T-helper 2 cell (primary cell): ENCODE data around the gene TULP4.
"Not testable (repeated sequence)": the region's sequence is repeated elsewhere in the genome, so short reads cannot be mapped to it uniquely, and the experiment has no call there.

Experiments used
- DNase-seq, 5 experiments: peaks; one replicate each; pipeline versions ENCODE4 v3.0.0 to v3.0.0-alpha.2; 2012 to 2022

Gene TULP4

GRCh38 chr6:158536891-158537798, 224.9 kb downstream of the TULP4 start:
- peak in 1 of 5 experiments; percentile 21 for DNase-seq

DNA sequence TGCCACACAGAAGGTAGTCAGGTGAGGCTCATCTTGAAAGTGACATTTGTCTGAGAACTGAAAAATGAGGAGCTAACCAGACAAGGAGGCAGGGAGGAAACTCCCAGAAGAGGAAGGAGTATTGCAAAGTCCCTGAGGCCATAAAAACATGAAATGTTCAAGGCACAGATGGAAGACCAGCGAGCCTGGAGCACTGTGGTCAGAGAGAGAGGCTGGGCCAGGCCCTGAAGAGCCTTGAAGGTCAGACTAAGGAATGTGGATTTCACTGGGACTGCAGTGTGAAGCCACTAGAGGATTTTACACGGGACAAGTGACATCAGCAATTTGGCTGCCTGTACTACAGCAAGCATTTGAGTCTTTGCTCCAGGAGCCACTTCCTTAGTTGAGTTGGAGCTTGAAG, 226.5 kb downstream of the TULP4 start:
- DNase-seq = no peak

- DNase-seq = no peak
Measured at GRCh38 chr6:158539413-158539812, 227.1 kb downstream of the TULP4 start.

GRCh38 chr6:158539881-158540280, 227.6 kb downstream of the TULP4 start:
- no peak for DNase-seq

- DNase-seq = no peak
Measured at GRCh38 chr6:158543606-158544185, 231.4 kb downstream of the TULP4 start.

DNA sequence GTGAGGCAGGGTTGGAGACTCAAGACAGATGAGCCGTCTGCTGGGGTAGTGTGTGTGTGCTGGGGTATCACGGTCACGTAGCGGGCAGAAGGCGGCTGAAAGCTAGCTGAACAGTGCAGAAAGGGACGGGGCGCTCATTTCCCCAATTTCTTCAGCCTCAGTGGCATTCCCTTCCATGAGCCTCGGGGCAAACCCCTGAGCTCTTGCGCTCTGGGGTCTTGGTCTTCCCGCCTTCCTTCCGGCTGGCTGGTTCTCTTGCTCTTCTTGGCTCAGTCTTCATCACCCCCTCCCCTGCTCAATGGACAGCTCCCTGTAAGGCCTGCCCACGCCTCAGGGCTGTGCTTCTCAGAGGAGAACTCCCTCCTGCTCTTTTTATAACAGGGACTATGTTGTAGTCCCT, 232.2 kb downstream of the TULP4 start:
- no peak for DNase-seq

DNA sequence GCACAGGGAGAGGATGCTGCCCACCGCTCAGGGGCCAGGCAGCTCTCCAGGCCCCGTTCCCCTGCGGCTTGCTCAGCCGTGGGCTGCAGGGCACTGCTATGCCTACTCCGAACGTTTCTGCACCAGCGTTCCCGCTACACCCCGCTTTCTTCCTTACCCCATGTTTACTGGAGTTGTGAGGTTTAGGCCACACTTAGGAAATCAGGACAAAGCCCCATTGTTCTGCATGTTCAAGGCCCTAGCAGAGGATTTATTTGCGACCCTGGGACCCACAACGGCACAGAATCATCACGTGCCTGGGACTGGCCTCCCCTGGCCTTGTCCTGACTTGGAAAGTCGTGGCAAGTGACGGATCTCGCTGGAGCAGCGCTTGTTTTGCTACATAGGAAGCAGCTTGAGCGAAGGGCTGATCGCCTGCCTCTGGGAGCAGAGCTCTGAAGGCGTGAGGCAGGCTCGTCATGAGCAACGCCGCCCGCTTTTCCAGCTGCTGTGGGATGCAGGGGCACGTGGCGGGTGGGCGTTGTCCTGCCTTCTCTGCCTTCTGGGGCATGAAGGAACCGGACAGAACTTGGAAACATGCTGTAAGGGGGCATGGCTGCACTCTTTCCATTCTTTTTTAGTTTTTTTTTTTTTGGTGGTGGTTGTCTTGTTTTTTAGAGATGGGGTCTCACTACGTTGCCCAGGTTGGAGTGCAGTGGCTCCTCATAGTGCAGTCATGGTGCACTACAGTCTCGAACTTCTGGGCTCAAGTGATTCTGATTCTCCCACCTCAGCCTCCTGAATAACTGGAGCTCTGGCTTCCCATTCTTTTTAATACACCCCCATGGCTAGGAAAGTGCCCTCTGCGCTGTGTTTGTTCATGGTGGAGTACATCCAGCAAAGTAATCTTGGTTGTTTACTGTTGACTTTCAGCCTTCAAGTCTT, 233.0 kb downstream of the TULP4 start:
- no peak for DNase-seq

- DNase-seq = no peak
Measured at GRCh38 chr6:158548418-158549161, 236.3 kb downstream of the TULP4 start.

- DNase-seq = no peak
Measured at GRCh38 chr6:158552055-158552795, 240.0 kb downstream of the TULP4 start.

DNA sequence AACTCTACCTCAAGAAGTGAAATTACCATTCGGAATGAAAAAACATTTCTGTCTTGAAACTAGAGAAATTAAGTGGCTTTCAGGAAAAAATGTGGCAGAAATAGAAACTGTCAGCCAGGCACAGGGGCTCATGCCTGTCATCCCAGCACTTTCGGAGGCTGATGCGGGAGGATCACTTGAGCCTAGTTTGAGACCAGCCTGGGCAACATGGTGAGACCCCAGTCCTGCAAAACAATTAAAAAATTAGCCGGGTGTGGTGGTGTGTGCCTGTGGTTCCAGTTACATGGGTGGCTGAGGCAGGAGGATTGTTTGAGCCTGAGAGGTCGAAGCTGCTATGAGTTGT, 240.5 kb downstream of the TULP4 start:
- no peak for DNase-seq

DNA sequence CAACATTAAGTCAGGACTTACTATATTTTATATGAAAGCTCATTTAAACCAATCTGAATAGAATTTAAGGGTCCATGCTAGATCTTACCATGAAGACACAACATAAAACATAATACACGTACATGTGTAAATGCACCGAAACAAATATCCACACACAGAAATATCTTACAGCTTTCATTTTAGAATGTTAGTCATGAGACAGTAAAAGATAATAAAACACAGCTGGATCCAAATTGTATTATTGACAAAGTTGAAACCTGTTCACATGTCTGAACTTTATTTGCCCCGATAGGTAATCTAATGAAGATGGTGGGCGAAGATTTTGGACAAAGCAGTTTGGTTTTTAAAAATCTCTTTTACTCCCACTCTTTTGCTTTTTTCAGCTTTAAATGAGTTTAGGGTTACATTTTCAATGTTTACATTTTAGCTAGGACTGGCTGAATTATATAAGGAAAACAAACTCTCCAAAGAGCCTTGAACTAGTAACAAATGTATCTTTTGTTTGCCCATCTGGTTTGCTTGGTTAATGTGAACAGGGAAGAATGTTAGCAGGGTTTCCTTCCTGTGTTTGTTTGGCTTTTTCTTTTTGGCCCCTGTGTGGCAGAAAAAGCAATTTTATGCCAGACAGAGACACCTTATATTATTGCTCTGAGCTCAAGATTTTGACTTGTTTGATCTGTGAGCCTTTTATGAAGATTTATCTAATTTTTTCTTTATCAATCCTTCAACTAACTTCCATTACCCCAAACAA, 242.5 kb downstream of the TULP4 start:
- DNase-seq = no peak

DNA sequence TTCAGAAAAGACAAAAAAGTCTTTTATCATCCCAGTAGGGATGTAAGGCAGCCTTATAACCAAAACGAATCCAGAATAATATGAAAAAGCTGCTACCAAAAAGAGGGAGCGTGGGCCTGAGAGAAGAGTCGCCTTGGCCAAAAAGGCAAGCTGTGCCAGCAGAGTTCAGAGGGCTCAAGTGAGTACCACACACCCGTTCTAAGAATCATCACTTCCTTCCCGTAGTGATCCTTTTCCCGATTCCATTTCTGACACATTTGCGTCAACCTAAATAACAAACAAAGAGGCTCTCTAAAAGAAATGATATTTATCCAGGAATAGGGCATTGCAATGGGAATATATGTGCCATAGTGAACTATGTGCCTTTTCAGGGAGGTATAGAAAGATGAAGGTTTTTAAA, 243.8 kb downstream of the TULP4 start:
- DNase-seq = no peak

DNA sequence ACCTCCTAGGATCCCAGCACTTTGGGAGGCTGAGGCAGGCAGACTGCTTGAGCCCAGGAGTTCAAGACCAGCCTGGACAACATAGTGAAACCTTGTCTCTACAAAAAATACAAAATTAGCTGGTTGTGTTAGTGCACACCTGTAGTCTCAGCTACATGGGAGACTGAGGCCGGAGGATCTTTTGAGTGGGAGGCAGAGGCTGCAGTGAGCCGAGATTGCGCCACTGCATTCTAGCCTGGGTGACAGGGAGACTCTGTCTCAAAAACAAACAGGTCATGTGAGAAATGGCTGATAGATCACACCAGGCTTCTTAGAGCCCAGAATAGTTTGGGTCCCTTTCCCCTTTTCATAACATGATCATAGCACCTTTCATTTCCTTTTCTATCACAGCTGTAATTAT, 244.8 kb downstream of the TULP4 start:
- not testable (repeated sequence) for DNase-seq

GRCh38 chr6:158557927-158558326, 245.7 kb downstream of the TULP4 start:
- DNase-seq = no peak

- no peak for DNase-seq
Measured at GRCh38 chr6:158558415-158559306, 246.4 kb downstream of the TULP4 start.

- no peak for DNase-seq
Measured at GRCh38 chr6:158559338-158559894, 247.2 kb downstream of the TULP4 start.

GRCh38 chr6:158559895-158560835, 247.9 kb downstream of the TULP4 start, which contains the start of gene TMEM181:
Gene TMEM181, plus strand, starts transcription at chr6:158560091. Its CDS starts 134 bp downstream, at chr6:158560225.
- peak; percentile 74 to 95 (median 82) for DNase-seq

- peak in 1 of 5 experiments; percentile 26 for DNase-seq
Measured at GRCh38 chr6:158560836-158561320, 248.6 kb downstream of the TULP4 start.
